B cell (primary cell): ENCODE data around the gene PIGA.

Source experiments
- CTCF ChIP-seq: fragments of 200-600 bp; IDR thresholded peaks from one replicate; pipeline ENCODE4 v1.8.0; 2022; ENCODE audit warnings: antibody characterized with exemption, mild to moderate bottlenecking
- EZH2 ChIP-seq: IDR thresholded peaks from 2 replicates; pipeline ENCODE4 v1.6.1; 2012; ENCODE audit warnings: borderline replicate concordance, low read depth, mild to moderate bottlenecking, moderate library complexity, low read length; ENCODE audit not compliant: insufficient read depth, poor library complexity, severe bottlenecking

GRCh38 chrX:15298201-15298600 lies 37.1 kb downstream of the PIGA start:
- TF ChIP-seq CTCF (no peak), EZH2 (no peak)
